ENCODE data around the gene RBM25.

The RBM25 gene

GRCh38 chr14:73102806-73103497 is 44.6 kb downstream of the RBM25 start:
- in situ Hi-C loops (cut with HindIII; ENCODE audit: low sequenced_read_pairs) = no loop called here

- in situ Hi-C loops (cut with HindIII; ENCODE audit: low sequenced_read_pairs) = no loop called here
These were observed 46.7 kb downstream of the RBM25 start for GRCh38 chr14:73105050-73105449.

GRCh38 chr14:73105727-73106126 is 47.4 kb downstream of the RBM25 start:
- in situ Hi-C loops (cut with HindIII; ENCODE audit: low sequenced_read_pairs) = no loop called here

GRCh38 chr14:73116079-73116665 is 57.8 kb downstream of the RBM25 start:
- in situ Hi-C loops (cut with HindIII; ENCODE audit: low sequenced_read_pairs) = no loop called here

GRCh38 chr14:73124180-73124894 is 66.0 kb downstream of the RBM25 start:
- in situ Hi-C loops (cut with HindIII; ENCODE audit: low sequenced_read_pairs) = no loop called here

GRCh38 chr14:73125169-73125588 is 66.8 kb downstream of the RBM25 start:
- in situ Hi-C loops (cut with HindIII; ENCODE audit: low sequenced_read_pairs) = no loop called here

- in situ Hi-C loops (cut with HindIII; ENCODE audit: low sequenced_read_pairs) = no loop called here
These were observed 67.4 kb downstream of the RBM25 start for GRCh38 chr14:73125746-73126145.

- in situ Hi-C loops (cut with HindIII; ENCODE audit: low sequenced_read_pairs) = no loop called here
These were observed 75.5 kb downstream of the RBM25 start for GRCh38 chr14:73133795-73134194.

GRCh38 chr14:73136085-73136386 is 77.7 kb downstream of the RBM25 start:
- in situ Hi-C loops (cut with HindIII; ENCODE audit: low sequenced_read_pairs) = no loop called here

- in situ Hi-C loops (cut with HindIII; ENCODE audit: low sequenced_read_pairs) = no loop called here
These were observed 78.3 kb downstream of the RBM25 start, which contains the start of gene PSEN1 for GRCh38 chr14:73136387-73137225. Gene PSEN1, plus strand, starts transcription at chr14:73136507. Its CDS starts 11,513 bp downstream, at chr14:73148020.

- in situ Hi-C loops (cut with HindIII; ENCODE audit: low sequenced_read_pairs) = no loop called here
These were observed 82.5 kb downstream of the RBM25 start for GRCh38 chr14:73140811-73141323.

GRCh38 chr14:73142216-73142615 is 83.9 kb downstream of the RBM25 start:
- in situ Hi-C loops (cut with HindIII; ENCODE audit: low sequenced_read_pairs) = no loop called here

GRCh38 chr14:73143003-73143402 is 84.7 kb downstream of the RBM25 start:
- in situ Hi-C loops (cut with HindIII; ENCODE audit: low sequenced_read_pairs) = no loop called here

GRCh38 chr14:73143617-73144016 is 85.3 kb downstream of the RBM25 start:
- in situ Hi-C loops (cut with HindIII; ENCODE audit: low sequenced_read_pairs) = no loop called here

GRCh38 chr14:73145371-73145770 is 87.0 kb downstream of the RBM25 start:
- in situ Hi-C loops (cut with HindIII; ENCODE audit: low sequenced_read_pairs) = no loop called here

GRCh38 chr14:73146111-73146510 is 87.8 kb downstream of the RBM25 start:
- in situ Hi-C loops (cut with HindIII; ENCODE audit: low sequenced_read_pairs) = no loop called here

- in situ Hi-C loops (cut with HindIII; ENCODE audit: low sequenced_read_pairs) = no loop called here
These were observed 91.4 kb downstream of the RBM25 start for GRCh38 chr14:73149753-73150152.

GRCh38 chr14:73153272-73153671 is 94.9 kb downstream of the RBM25 start:
- in situ Hi-C loops (cut with HindIII; ENCODE audit: low sequenced_read_pairs) = no loop called here

GRCh38 chr14:73162251-73162650 is 103.9 kb downstream of the RBM25 start:
- in situ Hi-C loops (cut with HindIII; ENCODE audit: low sequenced_read_pairs) = no loop called here

- in situ Hi-C loops (cut with HindIII; ENCODE audit: low sequenced_read_pairs) = no loop called here
These were observed 108.1 kb downstream of the RBM25 start for GRCh38 chr14:73166399-73166798.

GRCh38 chr14:73167727-73168126 is 109.4 kb downstream of the RBM25 start:
- in situ Hi-C loops (cut with HindIII; ENCODE audit: low sequenced_read_pairs) = no loop called here

Measured in endothelial cell of hepatic sinusoid (primary cell).